MM.1S (cell line): ENCODE results near the gene NLK.

ENCODE experiments used
- CTCF ChIP-seq: fragments of 300-600 bp; sonication (generic); IDR thresholded peaks from 2 replicates; pipeline ENCODE4 v1.5.1; 2016; ENCODE audit warnings: antibody characterized with exemption, low read length, mixed read lengths
- EZH2 ChIP-seq: fragments of 300-600 bp; sonication (generic); optimal IDR thresholded peaks from 2 replicates; pipeline ENCODE3; 2017; ENCODE audit warnings: low read depth, mild to moderate bottlenecking, antibody characterized with exemption, low read length, mixed read lengths

DNA sequence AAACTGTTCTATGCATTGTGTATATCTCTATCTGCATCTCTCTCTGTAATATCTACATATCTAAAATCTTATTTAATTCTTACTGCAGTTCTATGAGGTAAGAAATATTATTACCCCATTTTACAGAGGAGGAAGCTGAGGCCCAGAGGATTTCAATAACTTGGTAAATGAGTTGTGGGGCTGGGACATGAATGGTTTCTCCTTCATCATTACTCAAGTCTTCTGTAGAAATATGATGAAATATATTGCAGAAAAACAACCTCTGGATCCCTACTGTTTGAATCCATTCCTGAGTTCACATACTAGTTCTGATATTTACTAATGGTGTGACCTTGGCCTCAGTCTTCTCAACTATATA is 45.5 kb upstream of the NLK start:
- no peak for TF ChIP-seq CTCF
- TF ChIP-seq EZH2 = no peak
